Raji (cell line): Measurements from ENCODE around the gene KIF19.

Experiments used
- POLR2A ChIP-seq: IDR thresholded peaks from 2 replicates; pipeline ENCODE4 v1.6.1; 2011; ENCODE audit warnings: low read depth, low read length, control low read depth; ENCODE audit not compliant: insufficient read depth

The KIF19 gene

DNA sequence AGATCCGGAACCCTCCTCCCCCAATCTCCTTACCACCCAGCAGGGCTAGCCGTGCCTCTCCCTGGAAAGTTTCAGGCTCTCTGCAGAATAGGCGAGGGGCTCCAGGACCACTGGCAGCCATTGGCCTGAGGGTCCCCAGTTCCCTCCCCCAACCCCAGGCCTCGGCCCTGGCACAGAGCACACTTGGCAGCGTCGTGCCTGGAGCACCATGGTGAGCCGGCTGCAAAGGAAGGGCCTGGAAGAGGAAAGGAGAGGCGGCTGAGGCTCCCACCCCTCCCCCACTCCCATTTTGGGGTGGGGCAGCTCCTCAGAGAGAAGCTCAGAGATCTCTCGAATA, 36.0 kb downstream of the KIF19 start:
- TF ChIP-seq POLR2A, result no peak

- TF ChIP-seq POLR2A, result no peak
Observed at GRCh38 chr17:74362810-74363498, 36.9 kb downstream of the KIF19 start.

DNA sequence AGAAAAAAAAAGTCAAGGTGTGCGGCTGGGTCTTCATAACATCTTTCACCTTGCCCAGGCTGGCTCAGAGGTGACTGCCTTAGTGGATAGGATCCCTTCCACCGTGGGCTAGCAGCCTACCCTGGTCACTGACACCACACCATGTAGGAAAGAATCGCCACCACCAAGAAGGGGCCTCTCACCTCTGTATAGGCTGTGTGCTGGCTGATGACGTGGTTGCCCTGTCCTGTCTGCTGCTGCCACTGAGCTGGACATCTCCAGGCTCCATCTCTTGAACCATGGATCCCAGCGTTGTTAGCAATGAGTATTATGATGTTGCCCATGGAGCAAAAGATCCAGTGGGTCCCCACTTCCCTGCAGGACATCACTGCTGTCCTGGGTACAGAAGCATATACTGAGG, 41.2 kb downstream of the KIF19 start, which contains the start of gene GPR142:
Gene GPR142, plus strand, starts transcription at position 301 of the 400 bp plus-strand sequence. CDS start 2,035 bp downstream, outside the sequence.
- TF ChIP-seq POLR2A, result no peak

GRCh38 chr17:74368341-74369081, 42.5 kb downstream of the KIF19 start:
- no peak for TF ChIP-seq POLR2A

DNA sequence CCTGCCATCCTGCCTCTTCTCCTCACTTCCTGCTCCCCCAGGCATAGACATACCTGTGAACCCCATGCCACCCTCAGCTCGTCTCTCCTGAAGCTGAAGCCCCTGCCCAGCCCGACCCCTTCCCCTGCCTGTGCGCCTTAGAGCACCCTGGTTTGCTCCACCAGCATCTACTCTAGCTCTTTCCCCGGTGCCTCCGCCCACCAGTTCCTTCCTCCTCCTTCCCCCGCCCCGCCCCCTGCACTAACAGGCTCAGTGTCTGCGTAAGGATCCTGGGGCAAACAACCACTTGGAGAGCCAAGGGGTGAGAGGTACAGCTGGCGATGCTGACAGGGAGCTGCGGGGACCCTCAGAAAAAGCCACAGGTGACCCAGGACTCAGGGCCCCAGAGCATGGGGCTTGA, 43.2 kb downstream of the KIF19 start:
- TF ChIP-seq POLR2A, result no peak

DNA sequence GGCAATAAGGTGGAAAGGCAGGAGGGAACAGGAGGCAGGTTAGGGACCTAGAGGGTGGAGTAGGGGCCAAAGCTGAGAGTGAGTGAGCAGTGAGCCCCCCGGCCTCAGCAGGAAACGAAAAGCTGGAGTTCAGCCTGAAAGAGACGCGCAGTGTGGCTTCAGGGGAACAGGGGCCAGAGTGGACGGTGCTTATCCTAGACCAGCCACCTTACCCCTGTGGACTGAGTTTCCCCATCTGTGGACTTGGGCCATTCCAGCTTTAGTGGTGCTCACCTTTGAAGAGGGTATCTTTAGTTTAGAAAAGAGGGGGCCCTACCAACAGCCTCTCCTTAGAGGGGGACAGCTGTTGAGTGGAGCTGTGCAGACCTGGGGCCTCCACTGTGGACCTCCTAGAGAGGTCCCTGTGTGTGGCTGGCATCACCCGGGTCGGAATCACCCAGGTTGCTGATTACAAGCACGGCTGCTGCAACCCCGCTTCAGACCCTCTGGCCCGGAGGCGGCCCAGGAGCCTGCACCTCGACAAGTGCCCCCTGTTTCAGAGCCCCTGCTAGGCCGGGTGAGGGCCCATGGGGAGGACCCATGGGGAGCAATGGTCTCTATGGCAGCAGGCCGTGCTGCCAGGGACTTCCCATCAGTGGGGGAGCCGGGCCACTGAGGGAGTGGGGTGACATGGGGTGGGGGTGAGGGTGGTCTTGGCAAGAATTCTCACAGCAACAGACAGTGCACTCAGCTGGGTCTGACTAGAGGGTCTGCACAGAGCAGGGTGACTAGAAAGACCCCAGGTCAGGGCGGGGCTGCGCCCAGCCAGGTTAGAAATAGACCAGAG, 43.9 kb downstream of the KIF19 start:
- no peak for TF ChIP-seq POLR2A

GRCh38 chr17:74371653-74372147, 45.7 kb downstream of the KIF19 start:
- no peak for TF ChIP-seq POLR2A

GRCh38 chr17:74372426-74372825, 46.4 kb downstream of the KIF19 start:
- TF ChIP-seq POLR2A, result no peak

DNA sequence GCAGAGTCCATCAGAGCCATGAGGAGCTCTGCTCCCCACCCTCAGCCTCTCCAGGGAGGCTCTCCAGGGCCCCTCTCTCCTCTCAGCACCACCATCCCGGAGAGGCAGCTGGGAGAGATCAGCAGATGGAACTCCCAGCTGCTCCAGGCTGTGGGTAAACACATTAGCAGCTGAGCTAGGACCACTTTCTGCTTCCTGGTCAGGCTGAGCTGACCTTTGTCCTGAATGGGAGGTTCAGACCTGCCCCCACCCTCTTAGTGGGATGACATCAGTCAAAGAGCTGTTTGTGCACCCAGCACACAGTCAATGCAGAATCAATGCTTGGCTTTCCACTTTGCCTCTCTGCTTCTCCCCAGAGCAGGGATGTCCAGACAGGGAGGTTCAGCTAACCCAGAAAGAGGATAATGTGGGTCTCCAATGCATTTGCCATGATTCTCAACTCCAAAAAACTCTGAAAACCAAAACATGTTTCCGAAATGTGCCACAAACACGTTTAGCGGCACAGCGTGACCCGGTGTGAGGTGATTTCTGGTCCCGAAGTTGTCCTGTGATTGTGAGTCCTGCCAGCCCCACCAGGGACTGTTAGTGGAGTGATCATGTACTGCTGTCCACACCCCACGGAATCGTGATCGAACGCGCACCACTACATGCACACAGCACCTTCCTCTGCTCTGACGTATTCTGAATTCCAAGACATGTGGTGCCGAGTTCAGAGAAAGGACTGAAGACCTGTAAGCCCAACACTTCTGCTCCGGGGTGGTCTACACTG, 48.0 kb downstream of the KIF19 start:
- TF ChIP-seq POLR2A, result no peak

GRCh38 chr17:74374858-74375257, 48.8 kb downstream of the KIF19 start:
- TF ChIP-seq POLR2A, result no peak

- TF ChIP-seq POLR2A, result no peak
Observed at GRCh38 chr17:74379495-74380085, 53.6 kb downstream of the KIF19 start.

DNA sequence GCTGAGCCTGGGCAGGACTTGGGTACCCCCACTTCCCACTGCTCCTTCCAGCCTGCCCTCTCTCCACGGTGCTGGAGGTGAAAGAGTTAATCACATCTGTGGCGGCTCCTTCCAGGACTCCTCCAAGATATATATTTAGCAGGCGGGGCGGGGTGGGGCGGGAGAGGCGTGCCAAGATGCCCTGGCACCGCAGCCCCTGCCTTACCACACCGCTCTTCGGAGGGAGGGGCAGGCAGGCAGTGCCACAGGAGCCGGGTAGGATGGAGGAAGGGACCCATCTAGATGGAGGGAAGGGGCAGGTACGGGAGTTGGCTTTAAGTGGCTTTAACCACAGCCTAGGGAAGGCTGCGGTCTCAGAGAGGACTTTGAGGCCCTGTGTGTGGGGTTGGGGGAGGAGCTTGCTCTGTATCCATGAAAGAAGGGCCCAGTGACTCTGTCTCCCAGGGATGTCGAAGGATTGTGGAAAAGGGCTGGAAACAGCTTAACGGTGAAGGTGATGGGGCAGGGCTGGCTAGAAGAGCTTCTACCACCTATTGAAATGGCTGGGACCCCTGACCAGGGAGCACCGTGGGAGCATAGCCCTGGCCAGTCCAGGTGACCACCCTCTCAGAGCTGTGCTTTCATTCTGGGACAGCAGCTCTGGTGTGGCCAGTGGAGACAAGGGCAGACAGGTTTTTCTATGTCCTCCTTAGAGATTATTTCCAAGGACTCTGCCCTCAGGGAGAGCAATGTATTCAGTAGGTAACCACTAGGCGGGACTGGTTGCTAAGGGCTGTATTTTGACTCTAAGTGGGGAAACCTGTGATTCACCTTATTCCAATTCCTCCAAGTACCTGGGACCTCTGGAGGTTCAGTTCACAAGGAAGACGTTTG, 54.3 kb downstream of the KIF19 start:
- TF ChIP-seq POLR2A, result no peak

GRCh38 chr17:74380959-74381808, 55.2 kb downstream of the KIF19 start:
- TF ChIP-seq POLR2A, result no peak
